PC-9 (cell line): ENCODE measurements around the gene TSNAX.

Experiments used
- EZH2 ChIP-seq: fragments of 200-600 bp; sonication (generic); IDR thresholded peaks from 2 replicates; pipeline ENCODE4 v1.8.0; 2017; ENCODE audit warnings: antibody characterized with exemption, low read depth
- TF ChIP-seq, protein P1 (sequence below): fragments of 200-600 bp; sonication (generic); conservative IDR thresholded peaks from 2 replicates; pipeline ENCODE4 v1.6.1; 2017; ENCODE audit warnings: mixed run types, antibody characterized with exemption, mild to moderate bottlenecking, moderate library complexity

DNA sequence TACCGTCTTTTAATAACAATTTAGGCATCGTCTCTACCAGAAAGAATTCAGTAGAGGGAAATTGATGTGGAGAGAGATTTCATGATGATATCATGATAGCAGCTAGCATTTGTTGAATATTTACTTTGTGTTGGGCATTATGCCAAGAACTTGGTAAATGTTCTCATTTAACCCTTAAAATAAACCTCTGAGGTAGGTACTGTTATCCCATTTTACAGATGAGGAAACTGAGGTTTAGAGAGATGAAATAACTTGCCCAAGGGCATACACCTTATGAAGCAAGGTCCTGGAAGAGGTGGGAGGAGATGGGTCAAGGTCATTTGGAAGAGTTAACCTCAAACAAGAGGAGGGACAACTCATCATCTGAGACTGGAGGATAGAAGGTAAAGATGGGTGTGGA lies 34.8 kb downstream of the TSNAX start:
- TF ChIP-seq, protein P1, sequence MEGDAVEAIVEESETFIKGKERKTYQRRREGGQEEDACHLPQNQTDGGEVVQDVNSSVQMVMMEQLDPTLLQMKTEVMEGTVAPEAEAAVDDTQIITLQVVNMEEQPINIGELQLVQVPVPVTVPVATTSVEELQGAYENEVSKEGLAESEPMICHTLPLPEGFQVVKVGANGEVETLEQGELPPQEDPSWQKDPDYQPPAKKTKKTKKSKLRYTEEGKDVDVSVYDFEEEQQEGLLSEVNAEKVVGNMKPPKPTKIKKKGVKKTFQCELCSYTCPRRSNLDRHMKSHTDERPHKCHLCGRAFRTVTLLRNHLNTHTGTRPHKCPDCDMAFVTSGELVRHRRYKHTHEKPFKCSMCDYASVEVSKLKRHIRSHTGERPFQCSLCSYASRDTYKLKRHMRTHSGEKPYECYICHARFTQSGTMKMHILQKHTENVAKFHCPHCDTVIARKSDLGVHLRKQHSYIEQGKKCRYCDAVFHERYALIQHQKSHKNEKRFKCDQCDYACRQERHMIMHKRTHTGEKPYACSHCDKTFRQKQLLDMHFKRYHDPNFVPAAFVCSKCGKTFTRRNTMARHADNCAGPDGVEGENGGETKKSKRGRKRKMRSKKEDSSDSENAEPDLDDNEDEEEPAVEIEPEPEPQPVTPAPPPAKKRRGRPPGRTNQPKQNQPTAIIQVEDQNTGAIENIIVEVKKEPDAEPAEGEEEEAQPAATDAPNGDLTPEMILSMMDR: no peak
- TF ChIP-seq EZH2: no peak
